CD4-positive, CD25-positive, alpha-beta regulatory T cell (primary cell): ENCODE data around the gene SEMA5A. TPM values are rescaled to one million over a fixed set of nuclear protein-coding genes. Genes with fewer than 3 reads are reported as not detected.

Source experiments
- ATAC-seq, 2 donors: fragments of 150-1000 bp; cut with Tn5 transposase; one replicate each; pipeline ENCODE4 v1.10.0; 2021; ENCODE audit warnings: low read depth in 2 of 2, moderate number of reproducible peaks in 2 of 2, moderate library complexity in 1 of 2
- DNase-seq, 3 donors: peaks; one replicate each; pipeline versions ENCODE4 v3.0.0 to v3.0.0-alpha.2; 2012 to 2022; ENCODE audit warnings: mixed read lengths in 1 of 3
- H3K27ac ChIP-seq: one replicate; pipeline ENCODE4 v1.7.0; 2013; ENCODE audit warnings: mild to moderate bottlenecking, low read length; ENCODE audit not compliant: insufficient read depth, poor library complexity, severe bottlenecking
- H3K27me3 ChIP-seq: one replicate; pipeline ENCODE4 v1.7.0; 2013; ENCODE audit warnings: low read length; ENCODE audit not compliant: control insufficient read depth, insufficient read depth
- H3K36me3 ChIP-seq: one replicate; pipeline ENCODE4 v1.7.0; 2013; ENCODE audit warnings: mild to moderate bottlenecking, low read length, moderate library complexity; ENCODE audit not compliant: control insufficient read depth, insufficient read depth
- H3K4me1 ChIP-seq: 2 replicates; pipeline ENCODE4 v1.7.0; 2013; ENCODE audit warnings: mild to moderate bottlenecking, low read length; ENCODE audit not compliant: insufficient read depth, control insufficient read depth, poor library complexity, severe bottlenecking
- H3K4me3 ChIP-seq: one replicate; pipeline ENCODE4 v1.7.0; 2013; ENCODE audit warnings: low read depth, mild to moderate bottlenecking, low read length, moderate library complexity
- H3K9me3 ChIP-seq, 2 experiments: 1 replicate in 1 of 2; 2 replicates in 1 of 2; pipeline ENCODE4 v1.7.0; 2013; ENCODE audit warnings: low read length in 2 of 2, mild to moderate bottlenecking in 1 of 2, moderate library complexity in 1 of 2; ENCODE audit not compliant: control insufficient read depth in 2 of 2
- H3K27ac Mint-ChIP-seq, 3 donors: one replicate each; pipeline ENCODE4 v1.8.0; 2020 to 2022; ENCODE audit warnings: mild to moderate bottlenecking in 3 of 3, mixed read lengths in 3 of 3, moderate library complexity in 2 of 3
- H3K27me3 Mint-ChIP-seq: one replicate; pipeline ENCODE4 v1.8.0; 2022; ENCODE audit warnings: mild to moderate bottlenecking, mixed read lengths
- H3K36me3 Mint-ChIP-seq: one replicate; pipeline ENCODE4 v1.8.0; 2020; ENCODE audit warnings: mixed read lengths
- H3K4me1 Mint-ChIP-seq, 4 donors: one replicate each; pipeline ENCODE4 v1.8.0; 2020 to 2022; ENCODE audit warnings: mixed read lengths in 4 of 4, mild to moderate bottlenecking in 1 of 4
- H3K4me3 Mint-ChIP-seq, 4 donors: one replicate each; pipeline ENCODE4 v1.8.0; 2020 to 2022; ENCODE audit warnings: mild to moderate bottlenecking in 4 of 4, mixed read lengths in 4 of 4, moderate library complexity in 3 of 4
- H3K9me3 Mint-ChIP-seq, 7 donors: one replicate each; pipeline ENCODE4 v1.8.0; 2020 to 2022; ENCODE audit warnings: mixed read lengths in 7 of 7, mild to moderate bottlenecking in 3 of 7, moderate library complexity in 2 of 7
- polyA plus RNA-seq, 4 donors: library from polyadenylated mRNA; unstranded; fragments of 300-500 nt; fragmentation: Illumina TruSeq; gene quantifications; one replicate each; pipeline ENCODE4 v1.2.3, GENCODE V29; 2021
- total RNA-seq: library from RNA; stranded (reverse); gene quantifications from one replicate; pipeline ENCODE4 v1.2.3, GENCODE V29; 2022

The SEMA5A gene
- total and polyA plus RNA-seq, 5 donors from 2014 or later = 0.22 to 2.8 (median 0.31) TPM; not detected in 2

GRCh38 chr5:9544502-9545135 lies 1.3 kb downstream of the SEMA5A start:
- H3K36me3 ChIP-seq = no peaks in the 10 kb centered on the region
- ATAC-seq = no peak
- Mint-ChIP-seq H3K27ac (no peak overlapping the region), H3K36me3 (no peaks in the 10 kb centered on the region), H3K9me3 (no peaks in the 10 kb centered on the region), H3K27me3 (peaks cover 22% of the 10 kb centered on the region), H3K4me1 (peaks cover 0 to 8% (median 2%) of the 10 kb centered on the region in 4 donors), H3K4me3 (peak overlapping the region in 1 of 4 donors; percentile 21)
- peaks cover 5% of the 10 kb centered on the region for H3K4me1 ChIP-seq
- H3K27me3 ChIP-seq = peaks cover 3% of the 10 kb centered on the region
- H3K27ac ChIP-seq = no peak overlapping the region
- H3K9me3 ChIP-seq = no peaks in the 10 kb centered on the region
- no peak overlapping the region for H3K4me3 ChIP-seq
- DNase-seq = peak in 1 of 3 donors; percentile 8

GRCh38 chr5:9544056-9544455 lies 1.8 kb downstream of the SEMA5A start:
- Mint-ChIP-seq H3K36me3 (no peaks in the 10 kb centered on the region), H3K4me1 (peaks cover 0 to 8% (median 2%) of the 10 kb centered on the region in 4 donors), H3K9me3 (no peaks in the 10 kb centered on the region), H3K27me3 (peaks cover 22% of the 10 kb centered on the region), H3K27ac (no peak overlapping the region), H3K4me3 (no peak overlapping the region)
- no peak for ATAC-seq
- Histone ChIP-seq H3K9me3 (no peaks in the 10 kb centered on the region), H3K36me3 (no peaks in the 10 kb centered on the region), H3K4me3 (no peak overlapping the region), H3K4me1 (peaks cover 5% of the 10 kb centered on the region), H3K27ac (no peak overlapping the region), H3K27me3 (peaks cover 3% of the 10 kb centered on the region)
- no peak for DNase-seq

GRCh38 chr5:9543311-9543920 lies 2.5 kb downstream of the SEMA5A start:
- no peak overlapping the region for H3K27ac ChIP-seq
- H3K36me3 ChIP-seq = no peaks in the 10 kb centered on the region
- H3K4me3 ChIP-seq = no peak overlapping the region
- Mint-ChIP-seq H3K27me3 (peaks cover 22% of the 10 kb centered on the region), H3K27ac (no peak overlapping the region), H3K4me1 (peaks cover 0 to 8% (median 2%) of the 10 kb centered on the region in 4 donors), H3K4me3 (no peak overlapping the region), H3K9me3 (no peaks in the 10 kb centered on the region), H3K36me3 (no peaks in the 10 kb centered on the region)
- peaks cover 5% of the 10 kb centered on the region for H3K4me1 ChIP-seq
- H3K9me3 ChIP-seq = no peaks in the 10 kb centered on the region
- no peak for ATAC-seq
- peaks cover 3% of the 10 kb centered on the region for H3K27me3 ChIP-seq
- DNase-seq = no peak

GRCh38 chr5:9540791-9541190 lies 5.1 kb downstream of the SEMA5A start:
- Mint-ChIP-seq H3K27ac (no peak overlapping the region), H3K27me3 (peaks cover 15% of the 10 kb centered on the region), H3K4me3 (no peak overlapping the region)

GRCh38 chr5:9538504-9538903 lies 7.4 kb downstream of the SEMA5A start:
- Mint-ChIP-seq H3K4me3 (no peak overlapping the region), H3K27ac (no peak overlapping the region), H3K9me3 (peaks cover 0 to 9% (median 0%) of the 10 kb centered on the region in 7 donors), H3K4me1 (no peaks in the 10 kb centered on the region), H3K27me3 (peaks cover 4% of the 10 kb centered on the region), H3K36me3 (no peaks in the 10 kb centered on the region)
- no peak overlapping the region for H3K27ac ChIP-seq
- no peak for DNase-seq
- H3K4me3 ChIP-seq = no peak overlapping the region
- no peaks in the 10 kb centered on the region for H3K9me3 ChIP-seq
- no peaks in the 10 kb centered on the region for H3K27me3 ChIP-seq
- H3K4me1 ChIP-seq = no peaks in the 10 kb centered on the region
- H3K36me3 ChIP-seq = no peaks in the 10 kb centered on the region
- ATAC-seq = no peak

More at GRCh38 chr5:9540791-9541190, 5.1 kb downstream of the SEMA5A start:
- DNase-seq (no peak), ATAC-seq (no peak)
- Histone ChIP-seq H3K9me3 (no peaks in the 10 kb centered on the region), H3K27me3 (peaks cover 3% of the 10 kb centered on the region), H3K36me3 (no peaks in the 10 kb centered on the region), H3K27ac (no peak overlapping the region), H3K4me3 (no peak overlapping the region), H3K4me1 (peaks cover 5% of the 10 kb centered on the region)
- Mint-ChIP-seq H3K36me3 (no peaks in the 10 kb centered on the region), H3K9me3 (peaks cover 0 to 4% (median 0%) of the 10 kb centered on the region in 7 donors), H3K4me1 (peaks cover 0 to 4% (median 2%) of the 10 kb centered on the region in 4 donors)

- peaks cover 0 to 9% (median 0%) of the 10 kb centered on the region in 7 donors for H3K9me3 Mint-ChIP-seq
- Histone ChIP-seq H3K27ac (no peak overlapping the region), H3K36me3 (no peaks in the 10 kb centered on the region), H3K27me3 (no peaks in the 10 kb centered on the region), H3K9me3 (no peaks in the 10 kb centered on the region), H3K4me1 (no peaks in the 10 kb centered on the region), H3K4me3 (no peak overlapping the region)
- ATAC-seq (no peak), DNase-seq (no peak)
- H3K27me3 Mint-ChIP-seq = peaks cover under 1% of the 10 kb centered on the region
- H3K27ac Mint-ChIP-seq = no peak overlapping the region
- no peaks in the 10 kb centered on the region for H3K4me1 Mint-ChIP-seq
- H3K36me3 Mint-ChIP-seq = no peaks in the 10 kb centered on the region
- H3K4me3 Mint-ChIP-seq = no peak overlapping the region
Measured at GRCh38 chr5:9537223-9538141, 8.4 kb downstream of the SEMA5A start.

GRCh38 chr5:9536717-9537116 lies 9.2 kb downstream of the SEMA5A start:
- H3K9me3 Mint-ChIP-seq = peaks cover 0 to 9% (median 0%) of the 10 kb centered on the region in 7 donors
- H3K36me3 Mint-ChIP-seq = no peaks in the 10 kb centered on the region
- H3K27ac Mint-ChIP-seq = no peak overlapping the region
- DNase-seq = no peak
- Histone ChIP-seq H3K4me3 (no peak overlapping the region), H3K36me3 (no peaks in the 10 kb centered on the region), H3K4me1 (no peaks in the 10 kb centered on the region), H3K27me3 (no peaks in the 10 kb centered on the region), H3K27ac (no peak overlapping the region), H3K9me3 (no peaks in the 10 kb centered on the region)
- no peak overlapping the region for H3K4me3 Mint-ChIP-seq
- no peaks in the 10 kb centered on the region for H3K4me1 Mint-ChIP-seq
- no peaks in the 10 kb centered on the region for H3K27me3 Mint-ChIP-seq
- no peak for ATAC-seq
